Kidney epithelial cell (primary cell): ENCODE data around the gene DEPDC7. TPM values are rescaled to one million over a fixed set of nuclear protein-coding genes. Genes with fewer than 3 reads are reported as not detected.
A peak's percentile ranks its signal among the peaks of the same experiment; 100 is the strongest.

Experiments
- DNase-seq: peaks from one replicate; pipeline ENCODE4 v3.0.0-alpha.2; 2010; ENCODE audit warnings: low read depth
- H3K27me3 ChIP-seq: 2 replicates; pipeline ENCODE4 v1.6.0; 2011; ENCODE audit warnings: low read length; ENCODE audit not compliant: control insufficient read depth, insufficient read depth
- H3K36me3 ChIP-seq: 2 replicates; pipeline ENCODE4 v1.5.1; 2011; ENCODE audit warnings: low read length; ENCODE audit not compliant: control insufficient read depth, insufficient read depth
- H3K4me3 ChIP-seq: 2 replicates; pipeline ENCODE4 v1.5.1; 2011; ENCODE audit warnings: low read depth, mild to moderate bottlenecking, control low read depth, low read length
- total RNA-seq: library from RNA; depleted of rRNA; stranded (reverse); fragments of >200 nt; gene quantifications from 2 replicates; pipeline ENCODE4 v1.2.3, GENCODE V29; 2015
- TF ChIP-seq, protein P1 (sequence below): IDR thresholded peaks from 2 replicates; pipeline ENCODE4 v1.5.1; 2011; ENCODE audit warnings: mild to moderate bottlenecking, moderate library complexity, low read length, control low read depth, inconsistent platforms; ENCODE audit not compliant: insufficient read depth, poor library complexity, severe bottlenecking

The DEPDC7 gene
- total RNA-seq, 1 donor from 2014 or later: 0.63 TPM

DNA sequence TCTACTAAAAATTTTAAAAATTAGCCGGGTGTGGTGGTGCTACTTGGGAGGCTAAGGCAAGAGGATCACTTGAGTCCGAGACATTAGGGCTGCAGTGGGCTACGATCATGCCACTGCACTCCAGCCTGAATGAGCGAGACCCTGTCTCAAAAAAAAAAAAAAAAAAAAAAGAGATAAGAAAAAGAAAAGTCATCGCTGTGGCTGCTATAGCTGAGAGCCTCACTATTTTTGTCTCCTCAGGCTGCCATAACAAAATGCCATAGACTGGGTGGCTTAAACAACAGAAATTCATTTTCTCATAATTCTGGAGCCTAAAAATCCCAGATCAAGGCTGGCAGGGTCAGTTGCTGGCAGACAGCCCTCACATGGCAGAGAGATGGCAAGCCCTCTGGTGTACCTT is 30.1 kb upstream of the DEPDC7 start:
- Histone ChIP-seq H3K36me3 (no peaks in the 10 kb centered on the region), H3K27me3 (no peaks in the 10 kb centered on the region), H3K4me3 (no peak overlapping the region)
- no peak for DNase-seq
- TF ChIP-seq, protein P1, sequence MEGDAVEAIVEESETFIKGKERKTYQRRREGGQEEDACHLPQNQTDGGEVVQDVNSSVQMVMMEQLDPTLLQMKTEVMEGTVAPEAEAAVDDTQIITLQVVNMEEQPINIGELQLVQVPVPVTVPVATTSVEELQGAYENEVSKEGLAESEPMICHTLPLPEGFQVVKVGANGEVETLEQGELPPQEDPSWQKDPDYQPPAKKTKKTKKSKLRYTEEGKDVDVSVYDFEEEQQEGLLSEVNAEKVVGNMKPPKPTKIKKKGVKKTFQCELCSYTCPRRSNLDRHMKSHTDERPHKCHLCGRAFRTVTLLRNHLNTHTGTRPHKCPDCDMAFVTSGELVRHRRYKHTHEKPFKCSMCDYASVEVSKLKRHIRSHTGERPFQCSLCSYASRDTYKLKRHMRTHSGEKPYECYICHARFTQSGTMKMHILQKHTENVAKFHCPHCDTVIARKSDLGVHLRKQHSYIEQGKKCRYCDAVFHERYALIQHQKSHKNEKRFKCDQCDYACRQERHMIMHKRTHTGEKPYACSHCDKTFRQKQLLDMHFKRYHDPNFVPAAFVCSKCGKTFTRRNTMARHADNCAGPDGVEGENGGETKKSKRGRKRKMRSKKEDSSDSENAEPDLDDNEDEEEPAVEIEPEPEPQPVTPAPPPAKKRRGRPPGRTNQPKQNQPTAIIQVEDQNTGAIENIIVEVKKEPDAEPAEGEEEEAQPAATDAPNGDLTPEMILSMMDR: no peak

DNA sequence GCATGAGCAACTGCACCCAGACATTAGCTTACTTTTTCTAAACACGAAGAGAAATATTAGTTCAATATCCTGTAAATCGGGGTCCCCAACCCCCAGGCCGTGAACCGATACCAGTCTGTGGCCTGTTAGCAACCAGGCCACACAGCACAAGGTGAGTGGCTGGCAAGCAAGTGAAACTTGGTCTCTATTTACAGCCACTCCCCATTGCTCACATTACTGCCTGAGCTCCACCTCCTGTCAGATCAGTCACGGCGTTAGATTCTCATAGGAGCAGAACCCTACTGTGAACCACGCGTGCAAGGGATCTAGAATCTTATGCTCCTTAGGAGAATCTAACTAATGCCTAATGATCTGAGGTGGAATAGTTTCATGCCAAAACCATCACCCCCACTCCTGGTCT is 27.8 kb upstream of the DEPDC7 start:
- H3K4me3 ChIP-seq: no peak overlapping the region
- TF ChIP-seq, protein P1: no peak
- H3K27me3 ChIP-seq: no peaks in the 10 kb centered on the region
- DNase-seq: no peak
- no peaks in the 10 kb centered on the region for H3K36me3 ChIP-seq

DNA sequence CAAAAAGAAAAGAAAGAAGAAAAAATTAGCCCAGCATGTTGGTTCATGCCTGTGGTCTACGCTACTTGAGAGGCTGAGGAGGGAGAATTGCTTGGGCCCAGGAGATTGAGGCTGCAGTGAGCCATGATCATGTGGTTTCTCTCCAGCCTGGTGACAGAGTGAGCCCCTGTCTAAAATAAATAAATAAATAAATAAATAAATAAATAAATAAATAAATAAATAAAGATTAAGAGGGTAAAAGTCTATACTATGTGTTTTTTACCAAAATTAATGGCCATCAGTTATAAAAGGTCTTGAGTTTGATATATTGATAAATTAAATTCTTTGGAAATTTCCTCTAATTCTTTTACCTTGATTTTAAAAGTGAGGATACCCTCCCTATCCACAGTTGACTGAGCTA is 25.2 kb upstream of the DEPDC7 start:
- Histone ChIP-seq H3K4me3 (no peak overlapping the region), H3K36me3 (no peaks in the 10 kb centered on the region), H3K27me3 (no peaks in the 10 kb centered on the region)
- TF ChIP-seq, protein P1: no peak
- no peak for DNase-seq

DNA sequence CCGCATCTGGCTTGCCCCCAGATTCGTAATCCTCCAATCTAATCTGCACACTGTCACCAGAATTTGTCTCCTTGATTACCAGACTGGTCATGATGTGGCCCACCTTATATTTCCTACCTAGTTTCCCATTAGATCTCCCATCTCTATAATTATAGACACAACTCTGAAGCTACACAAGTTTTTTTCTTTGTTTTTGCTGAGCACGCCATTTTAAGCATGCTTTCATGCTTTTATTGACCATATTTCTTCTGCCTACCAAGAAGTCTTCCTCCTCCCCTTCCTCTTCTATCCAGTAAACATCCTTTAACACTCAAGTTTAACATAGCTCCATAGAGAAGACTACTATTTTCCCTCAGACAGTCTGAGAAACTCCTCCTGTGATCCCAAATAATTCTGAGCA is 24.3 kb upstream of the DEPDC7 start:
- H3K4me3 ChIP-seq: no peak overlapping the region
- no peaks in the 10 kb centered on the region for H3K27me3 ChIP-seq
- DNase-seq: no peak
- TF ChIP-seq, protein P1: no peak
- no peaks in the 10 kb centered on the region for H3K36me3 ChIP-seq

DNA sequence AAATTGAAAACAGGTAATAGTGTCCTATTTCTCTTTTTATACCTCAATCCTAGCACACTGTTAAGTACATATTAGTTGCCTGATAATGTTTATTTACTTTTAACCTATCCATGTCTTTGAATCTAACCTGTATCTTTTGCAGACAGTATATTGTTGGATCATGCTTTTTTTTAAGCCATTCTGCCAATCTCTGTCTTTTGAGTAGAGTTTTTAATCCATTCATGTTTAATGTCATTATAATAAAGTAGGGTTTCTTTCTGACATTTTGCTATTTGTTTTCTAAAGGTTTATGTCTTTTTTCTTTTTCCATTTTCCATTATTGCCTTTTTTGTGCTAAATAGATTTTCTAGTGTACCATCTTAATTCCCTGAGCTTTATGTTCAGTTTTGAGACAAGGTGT is 23.8 kb upstream of the DEPDC7 start:
- H3K4me3 ChIP-seq: no peak overlapping the region
- no peak for DNase-seq
- no peaks in the 10 kb centered on the region for H3K27me3 ChIP-seq
- TF ChIP-seq, protein P1: no peak
- H3K36me3 ChIP-seq: no peaks in the 10 kb centered on the region

DNA sequence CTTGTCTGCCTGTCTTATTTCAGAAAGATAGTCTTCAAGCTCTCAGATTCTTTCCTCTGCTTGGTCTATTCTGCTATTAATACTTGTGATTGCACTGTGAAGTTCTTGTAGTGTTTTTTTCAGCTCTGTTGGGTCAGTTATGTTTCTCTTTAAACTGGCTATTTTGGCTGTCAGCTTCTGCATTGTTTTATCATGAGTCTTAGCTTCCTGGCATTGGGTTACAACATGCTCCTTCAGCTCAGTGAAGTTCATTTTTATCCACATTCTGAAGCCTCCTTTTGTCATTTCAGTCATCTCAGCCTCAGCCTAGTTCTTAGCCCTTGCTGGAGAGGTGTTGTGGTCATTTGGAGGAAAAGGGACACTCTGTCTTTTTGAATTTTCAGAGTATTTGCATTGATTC is 15.5 kb upstream of the DEPDC7 start:
- DNase-seq: peak; percentile 42
- TF ChIP-seq, protein P1: no peak
- Histone ChIP-seq H3K36me3 (no peaks in the 10 kb centered on the region), H3K27me3 (no peaks in the 10 kb centered on the region), H3K4me3 (no peak overlapping the region)
